ENCODE measurements around the gene IGSF22.

- TF ChIP-seq CTCF (IDR thresholded peaks at IDR 0.05 in 4 of 5, conservative IDR thresholded peaks at IDR 0.05 in 1 of 5) (no peak), POLR2A (IDR thresholded peaks at IDR 0.05) (no peak)
These were observed 32.8 kb downstream of the IGSF22 start for GRCh38 chr11:18692941-18693760.
